ENCODE data around the gene PDE8A. TPM values are rescaled to one million over a fixed set of nuclear protein-coding genes. Genes with fewer than 3 reads are reported as not detected.

Gene PDE8A
- total RNA-seq, result 10 to 100 TPM; 13.1 to 20.3 (median 17.4) TPM
- polyA plus RNA-seq, result 10 to 100 TPM; 10.9 to 46.7 TPM
- long read RNA-seq, donor 1, partial matches to known transcripts, result 2 of 11 reads
- long read RNA-seq, donor 1, other reads (novel, unspliced or antisense), result 4 of 11 reads
- long read RNA-seq, donor 2, transcript PDE8A-203 (22 exons, 3,912 nt), result major isoform, 12 of 22 reads
- long read RNA-seq, donor 2, partial matches to known transcripts, result 2 of 22 reads
- long read RNA-seq, donor 2, other reads (novel, unspliced or antisense), result 7 of 22 reads
- long read RNA-seq, donor 3, partial matches to known transcripts, result 9 of 19 reads
- long read RNA-seq, donor 3, other reads (novel, unspliced or antisense), result 6 of 19 reads

GRCh38 chr15:84981711-84982300 is at the start of gene PDE8A:
Gene PDE8A (plus strand): TSS chr15:84981856. CDS start chr15:84982163, 307 bp downstream.
- Histone ChIP-seq H3K36me3 (no peaks in the 10 kb centered on the region), H3K27me3 (no peaks in the 10 kb centered on the region), H3K27ac (peak within 1 kb of the TSS; percentile 91 to 98 (median 96)), H3K4me1 (peaks cover 6 to 59% (median 41%) of the 10 kb centered on the region in 9 donors), H3K4me3 (peak within 1 kb of the TSS; percentile 62 to 96 (median 85)), H3K9me3 (no peaks in the 10 kb centered on the region)
- DNase-seq (peak; percentile 54 to 68), ATAC-seq (peak in 2 of 8 donors; percentile 0 to 2)
- intact Hi-C loops (cut with DNase I), result loop anchor here in 8 of 10 donors (5.0 to 10.0 kb wide), 4 partner anchors 45 to 63 kb away; no protein-coding TSS in a partner anchor
- 0% methylated on average over 70 to 95 of the region's 95 CpGs for WGBS, 2 donors
- TF ChIP-seq CTCF (IDR thresholded peaks at IDR 0.05), result peak in 3 of 9 donors; percentile 13 to 25 (median 13)

- peak in 3 of 9 donors; percentile 24 to 26 (median 25) for TF ChIP-seq CTCF (IDR thresholded peaks at IDR 0.05)
- H3K27ac ChIP-seq, result no peak overlapping the region
- WGBS, 2 donors, result 80 to 84% methylated on average over 21 of the region's 21 CpGs
- H3K9me3 ChIP-seq, result no peaks in the 10 kb centered on the region
- DNase-seq (no peak), ATAC-seq (peak in 6 of 8 donors; percentile 26 to 62 (median 32))
- intact Hi-C loops (cut with DNase I), result loop anchor here in 4 of 10 donors (5.0 to 10.0 kb wide), 6 partner anchors 78 to 410 kb away; partner anchors contain the start of genes NMB (in 1 of the 4) and WDR73 (in 1 of the 4)
- H3K36me3 ChIP-seq, result no peaks in the 10 kb centered on the region
- H3K4me3 ChIP-seq, result no peak overlapping the region
- no peaks in the 10 kb centered on the region for H3K4me1 ChIP-seq
- H3K27me3 ChIP-seq, result no peaks in the 10 kb centered on the region
Measured at GRCh38 chr15:84934942-84935729, 46.5 kb upstream of the PDE8A start.

GRCh38 chr15:84937144-84937543 is 44.5 kb upstream of the PDE8A start:
- 63 to 68% methylated on average over 5 of the region's 5 CpGs for WGBS, 2 donors
- no peaks in the 10 kb centered on the region for H3K36me3 ChIP-seq
- DNase-seq (no peak), ATAC-seq (no peak)
- no peak for TF ChIP-seq CTCF (IDR thresholded peaks at IDR 0.05)
- H3K27me3 ChIP-seq, result no peaks in the 10 kb centered on the region
- H3K27ac ChIP-seq, result no peak overlapping the region
- H3K9me3 ChIP-seq, result peaks cover 0 to 3% (median 0%) of the 10 kb centered on the region in 11 donors
- intact Hi-C loops (cut with DNase I), result loop anchor here in 3 of 10 donors (10.0 kb wide), 3 partner anchors 282 to 412 kb away; partner anchors contain the start of genes NMB (in 1 of the 3) and WDR73 (in 1 of the 3)
- no peak overlapping the region for H3K4me3 ChIP-seq
- no peaks in the 10 kb centered on the region for H3K4me1 ChIP-seq

- Histone ChIP-seq H3K27me3 (no peaks in the 10 kb centered on the region), H3K4me1 (peaks cover 0 to 2% (median 0%) of the 10 kb centered on the region in 9 donors), H3K27ac (no peak overlapping the region), H3K4me3 (no peak overlapping the region), H3K36me3 (no peaks in the 10 kb centered on the region), H3K9me3 (peaks cover 0 to 3% (median 0%) of the 10 kb centered on the region in 11 donors)
- WGBS, 2 donors, result 95 to 100% methylated on average over 1 of the region's 1 CpG
- no peak for TF ChIP-seq CTCF (IDR thresholded peaks at IDR 0.05)
- DNase-seq (no peak), ATAC-seq (no peak)
- intact Hi-C loops (cut with DNase I), result loop anchor here in 3 of 10 donors (10.0 kb wide), 3 partner anchors 284 to 414 kb away; partner anchors contain the start of genes NMB (in 1 of the 3) and WDR73 (in 1 of the 3)
Measured at GRCh38 chr15:84938726-84939125, 42.9 kb upstream of the PDE8A start.

Measured in heart right ventricle (tissue), 16 donors.